ENCODE data around the gene ANKRD37. TPM values are rescaled to one million over a fixed set of nuclear protein-coding genes. Genes with fewer than 3 reads are reported as not detected.

ANKRD37 gene
- total RNA-seq, 2 experiments from 2014 or later, result 51.2 to 54.6 TPM

GRCh38 chr4:185378264-185378663 is 18.4 kb upstream of the ANKRD37 start:
- Mint-ChIP-seq H3K36me3 (ENCODE audit: low read depth) (peaks cover 6% of the 10 kb centered on the region), H3K4me1 (ENCODE audit: low read depth) (no peaks in the 10 kb centered on the region), H3K9me3 (peaks cover 7% of the 10 kb centered on the region), H3K27me3 (no peaks in the 10 kb centered on the region), H3K4me3 (no peak overlapping the region), H3K27ac (no peak overlapping the region)
- no peak for TF ChIP-seq CTCF (IDR thresholded peaks at IDR 0.05)
- POLR2A ChIA-PET, result no interaction called here
- no peak for ATAC-seq
- intact Hi-C loops (cut with micrococcal nuclease), result no loop called here
- CTCF ChIA-PET, result interaction anchor here (0.6 kb wide), 1 partner anchor 219 kb away, joined by 3 read pairs; no protein-coding TSS in a partner anchor
- DNase-seq, result no peak

- no peak overlapping the region for H3K27ac Mint-ChIP-seq
- H3K27me3 Mint-ChIP-seq, result peaks cover 7% of the 10 kb centered on the region
- ChIA-PET CTCF (interaction anchor here (0.6 kb wide), 1 partner anchor 13 kb away, joined by 3 read pairs; no protein-coding TSS in a partner anchor), POLR2A (no interaction called here)
- H3K9me3 Mint-ChIP-seq, result peaks cover 7% of the 10 kb centered on the region
- peaks cover 9% of the 10 kb centered on the region for H3K36me3 Mint-ChIP-seq (ENCODE audit: low read depth)
- no peak overlapping the region for H3K4me3 Mint-ChIP-seq
- intact Hi-C loops (cut with micrococcal nuclease), result no loop called here
- H3K4me1 Mint-ChIP-seq (ENCODE audit: low read depth), result peaks cover 2% of the 10 kb centered on the region
- DNase-seq (no peak), ATAC-seq (no peak)
- no peak for TF ChIP-seq CTCF (IDR thresholded peaks at IDR 0.05)
These were observed 17.0 kb upstream of the ANKRD37 start for GRCh38 chr4:185379326-185380295.

- H3K27ac Mint-ChIP-seq, result no peak overlapping the region
- POLR2A ChIA-PET, result no interaction called here
- intact Hi-C loops (cut with micrococcal nuclease), result no loop called here
These were observed 16.3 kb upstream of the ANKRD37 start for GRCh38 chr4:185380320-185380719.

GRCh38 chr4:185381288-185382196 is 15.1 kb upstream of the ANKRD37 start:
- Mint-ChIP-seq H3K27me3 (peaks cover 16% of the 10 kb centered on the region), H3K36me3 (ENCODE audit: low read depth) (peaks cover 7% of the 10 kb centered on the region), H3K4me3 (no peak overlapping the region), H3K9me3 (peaks cover 7% of the 10 kb centered on the region), H3K27ac (no peak overlapping the region), H3K4me1 (ENCODE audit: low read depth) (peaks cover 9% of the 10 kb centered on the region)
- POLR2A ChIA-PET, result interaction anchor here (0.6 kb wide), 1 partner anchor 17 kb away, joined by 3 read pairs; no protein-coding TSS in a partner anchor
- ATAC-seq (no peak), DNase-seq (no peak)
- CTCF ChIA-PET, result interaction anchor here (1.1 kb wide), 1 partner anchor 10 kb away, joined by 3 read pairs; no protein-coding TSS in a partner anchor
- no peak for TF ChIP-seq CTCF (IDR thresholded peaks at IDR 0.05)
- intact Hi-C loops (cut with micrococcal nuclease), result no loop called here

More at GRCh38 chr4:185380320-185380719, 16.3 kb upstream of the ANKRD37 start:
- no peak overlapping the region for H3K4me3 Mint-ChIP-seq
- H3K36me3 Mint-ChIP-seq (ENCODE audit: low read depth), result peaks cover 7% of the 10 kb centered on the region
- peaks cover 7% of the 10 kb centered on the region for H3K9me3 Mint-ChIP-seq
- DNase-seq (no peak), ATAC-seq (no peak)
- peaks cover 9% of the 10 kb centered on the region for H3K4me1 Mint-ChIP-seq (ENCODE audit: low read depth)
- CTCF ChIA-PET, result no interaction called here
- TF ChIP-seq CTCF (IDR thresholded peaks at IDR 0.05), result no peak
- H3K27me3 Mint-ChIP-seq, result peaks cover 14% of the 10 kb centered on the region
